Panc1 (cell line): ENCODE data around the gene ATP2B2. TPM values are rescaled to one million over a fixed set of nuclear protein-coding genes. Genes with fewer than 3 reads are reported as not detected.

Source experiments
- ATAC-seq: fragments of 200-7000 bp; cut with Tn5 transposase; 2 replicates; pipeline ENCODE4 v1.9.1; 2020; ENCODE audit warnings: mild to moderate bottlenecking, moderate library complexity
- BruUV-seq: library from RNA; stranded (reverse); fragments of 400-500 nt; replicated peaks from 2 replicates; lab custom pipeline; 2021; lab: Mats Ljungman, UMichigan
- CTCF ChIA-PET: fragments of 300-600 bp; sonication (Branson Sonifier 250); formaldehyde crosslinking; loops from one replicate; lab custom pipeline; 2022; ENCODE audit warnings: antibody characterized with exemption; lab: Charles Lee
- POLR2A ChIA-PET: fragments of 300-600 bp; sonication (Branson Sonifier 250); formaldehyde crosslinking; loops from one replicate; lab custom pipeline; 2022; ENCODE audit warnings: antibody characterized with exemption; lab: Charles Lee
- DNase-seq: peaks from one replicate; pipeline ENCODE4 v3.0.0-alpha.2; 2010; ENCODE audit warnings: low read depth, low spot score
- H3K27ac ChIP-seq: 2 replicates; pipeline ENCODE4 v1.5.1; 2011; ENCODE audit warnings: mild to moderate bottlenecking, low read length, inconsistent platforms
- H3K27me3 ChIP-seq: fragments of 200-500 bp; sonication (Bioruptor generic); 2 replicates; pipeline ENCODE4 v1.6.0; 2014; ENCODE audit warnings: low read length, inconsistent platforms; ENCODE audit not compliant: control insufficient read depth, insufficient read depth
- H3K36me3 ChIP-seq: fragments of 200-500 bp; sonication (Bioruptor generic); 2 replicates; pipeline ENCODE4 v1.5.1; 2014; ENCODE audit warnings: inconsistent platforms, mild to moderate bottlenecking, low read length, moderate library complexity; ENCODE audit not compliant: control insufficient read depth, insufficient read depth
- H3K4me1 ChIP-seq: 2 replicates; pipeline ENCODE4 v1.5.1; 2011; ENCODE audit warnings: inconsistent platforms, mild to moderate bottlenecking, low read length, moderate library complexity; ENCODE audit not compliant: control insufficient read depth, insufficient read depth
- H3K4me3 ChIP-seq, 2 experiments: 2 replicates each; pipeline ENCODE4 v1.5.1; 2011 to 2012; ENCODE audit warnings: low read depth in 2 of 2, low read length in 2 of 2, mild to moderate bottlenecking in 2 of 2, inconsistent platforms in 1 of 2, moderate library complexity in 1 of 2
- H3K9me3 ChIP-seq: fragments of 200-500 bp; sonication (Bioruptor generic); 2 replicates; pipeline ENCODE4 v1.5.1; 2014; ENCODE audit warnings: low read depth, mild to moderate bottlenecking, inconsistent platforms, low read length, moderate library complexity; ENCODE audit not compliant: control insufficient read depth, insufficient read depth
- CTCF ChIP-seq: fragments of 450-650 bp; IDR thresholded peaks from 2 replicates; pipeline ENCODE4 v1.5.1; 2017; ENCODE audit warnings: mild to moderate bottlenecking
- POLR2AphosphoS5 ChIP-seq: IDR thresholded peaks from 2 replicates; pipeline ENCODE4 v1.6.1; 2012; ENCODE audit warnings: mild to moderate bottlenecking, low read depth, low read length, moderate library complexity
- REST ChIP-seq, 2 experiments: IDR thresholded peaks; 2 replicates each; pipeline ENCODE4 v1.6.1; 2011 to 2012; ENCODE audit warnings: low read depth in 2 of 2, control low read depth in 1 of 2, low read length in 1 of 2, mild to moderate bottlenecking in 1 of 2, moderate library complexity in 1 of 2; ENCODE audit not compliant: insufficient read depth in 1 of 2
- SIN3A ChIP-seq: IDR thresholded peaks from 2 replicates; pipeline ENCODE4 v1.6.1; 2012; ENCODE audit warnings: low read depth, mild to moderate bottlenecking, low read length, moderate library complexity, borderline replicate concordance; ENCODE audit not compliant: insufficient read depth
- TCF7L2 ChIP-seq: IDR thresholded peaks from 2 replicates; pipeline ENCODE4 v1.6.1; 2011; ENCODE audit warnings: mild to moderate bottlenecking, low read depth, low read length, inconsistent platforms
- in situ Hi-C: cut with HindIII; loops from 2 replicates; pipeline ENCODE4 v1.10.0; 2016; ENCODE audit warnings: low sequenced_read_pairs, low pct_unique_long_range_greater_than_20kb
- intact Hi-C: fragments of 100-400 bp; cut with micrococcal nuclease; formaldehyde crosslinking; loops from one replicate; pipeline ENCODE4 v1.10.0; 2022; ENCODE audit not compliant: unreplicated experiment
- total RNA-seq: library from RNA; stranded (reverse); gene quantifications from one replicate; pipeline ENCODE4 v1.2.1, GENCODE V29; 2021; ENCODE audit not compliant: unreplicated experiment

Gene ATP2B2
- total RNA-seq, 1 experiment from 2014 or later = not detected

- no peak for TF ChIP-seq CTCF
- no peak for TF ChIP-seq REST (IDR thresholded peaks at IDR 0.05; ENCODE audit: insufficient read depth in 1 of 2, low read depth in 2 of 2, low read length in 1 of 2)
- no peak for TF ChIP-seq TCF7L2
- TF ChIP-seq SIN3A = no peak
- no peak for TF ChIP-seq POLR2AphosphoS5
- intact Hi-C loops (no loop called here), in situ Hi-C loops (no loop called here)
- POLR2A ChIA-PET = interaction anchor here (0.7 kb wide), 1 partner anchor 15 kb away, joined by 5 read pairs; no protein-coding TSS in a partner anchor
- H3K4me3 ChIP-seq = no peak overlapping the region
- ATAC-seq = no peak
- no TSS peak for BruUV-seq
- CTCF ChIA-PET = no interaction called here
- H3K27me3 ChIP-seq = no peaks in the 10 kb centered on the region
- no peak for DNase-seq
- H3K9me3 ChIP-seq = no peaks in the 10 kb centered on the region
- no peaks in the 10 kb centered on the region for H3K36me3 ChIP-seq
- H3K27ac ChIP-seq = no peak overlapping the region
- no peaks in the 10 kb centered on the region for H3K4me1 ChIP-seq
These were observed 4.4 kb downstream of the ATP2B2 start for GRCh38 chr3:10500717-10501663.

- Histone ChIP-seq H3K36me3 (no peaks in the 10 kb centered on the region), H3K4me3 (no peak overlapping the region), H3K27me3 (no peaks in the 10 kb centered on the region), H3K27ac (no peak overlapping the region), H3K9me3 (no peaks in the 10 kb centered on the region), H3K4me1 (no peaks in the 10 kb centered on the region)
- POLR2A ChIA-PET = no interaction called here
- in situ Hi-C loops (no loop called here), intact Hi-C loops (no loop called here)
- DNase-seq (no peak), ATAC-seq (no peak)
- no peak for TF ChIP-seq REST (IDR thresholded peaks at IDR 0.05; ENCODE audit: insufficient read depth in 1 of 2, low read depth in 2 of 2, low read length in 1 of 2)
- CTCF ChIA-PET = no interaction called here
- no TSS peak for BruUV-seq
These were observed 7.1 kb downstream of the ATP2B2 start for GRCh38 chr3:10498271-10498670.
